Stimulated activated CD8-positive, alpha-beta memory T cell treated with anti-CD3 and anti-CD28 coated beads, Interleukin-2, amount 100 ng/mL, for 48 hours (primary cell): ENCODE results near the gene ARHGAP1.

Source experiments
- DNase-seq, 2 donors: peaks; one replicate each; pipeline ENCODE4 v3.0.0-alpha.2; 2020; ENCODE audit warnings: low read depth in 2 of 2

ARHGAP1 gene

GRCh38 chr11:46694072-46694471 is 6.3 kb downstream of the ARHGAP1 start:
- no peak for DNase-seq

- DNase-seq = no peak
Observed at GRCh38 chr11:46693597-46694012, 6.8 kb downstream of the ARHGAP1 start.

GRCh38 chr11:46692450-46692849 is 8.0 kb downstream of the ARHGAP1 start:
- no peak for DNase-seq

GRCh38 chr11:46690702-46691101 is 9.7 kb downstream of the ARHGAP1 start:
- no peak for DNase-seq

GRCh38 chr11:46686886-46687795 is 13.3 kb downstream of the ARHGAP1 start:
- no peak for DNase-seq

GRCh38 chr11:46684367-46684766 is 16.1 kb downstream of the ARHGAP1 start:
- no peak for DNase-seq

GRCh38 chr11:46682773-46683752 is 17.4 kb downstream of the ARHGAP1 start:
- DNase-seq = no peak

GRCh38 chr11:46681814-46682213 is 18.6 kb downstream of the ARHGAP1 start:
- DNase-seq = no peak

- DNase-seq = no peak
Observed at GRCh38 chr11:46680815-46681214, 19.6 kb downstream of the ARHGAP1 start.

GRCh38 chr11:46680164-46680760 is 20.2 kb downstream of the ARHGAP1 start:
- no peak for DNase-seq

GRCh38 chr11:46679241-46680163 is 20.9 kb downstream of the ARHGAP1 start:
- no peak for DNase-seq

- DNase-seq = no peak
Observed at GRCh38 chr11:46678741-46679130, 21.7 kb downstream of the ARHGAP1 start.

GRCh38 chr11:46677991-46678740 is 22.3 kb downstream of the ARHGAP1 start:
- no peak for DNase-seq

GRCh38 chr11:46677169-46677568 is 23.2 kb downstream of the ARHGAP1 start:
- no peak for DNase-seq

- no peak for DNase-seq
Observed at GRCh38 chr11:46676436-46677158, 23.8 kb downstream of the ARHGAP1 start.

GRCh38 chr11:46675949-46676348 is 24.5 kb downstream of the ARHGAP1 start:
- no peak for DNase-seq

GRCh38 chr11:46675288-46675851 is 25.0 kb downstream of the ARHGAP1 start:
- no peak for DNase-seq

- no peak for DNase-seq
Observed at GRCh38 chr11:46674463-46675287, 25.7 kb downstream of the ARHGAP1 start.
